Prostate gland (tissue), 2 donors: ENCODE data around the gene PDSS1.

Experiments used
- CTCF ChIP-seq, 4 experiments: fragments of 200-600 bp in 2 of 4; fragments of 450-650 bp in 2 of 4; sonication (generic) in 2 of 4; IDR thresholded peaks; 1 replicate in 3 of 4; 2 replicates in 1 of 4; pipeline ENCODE4 v1.5.1; 2016 to 2019; ENCODE audit warnings: antibody characterized with exemption in 4 of 4, mild to moderate bottlenecking in 2 of 4, moderate library complexity in 2 of 4
- POLR2AphosphoS5 ChIP-seq: sonication (generic); formaldehyde crosslinking; IDR thresholded peaks from one replicate; pipeline ENCODE4 v1.6.1; 2017; ENCODE audit warnings: antibody characterized with exemption

GRCh38 chr10:26779176-26779860 is 81.8 kb downstream of the PDSS1 start:
- TF ChIP-seq CTCF (IDR thresholded peaks at IDR 0.05) (no peak), POLR2AphosphoS5 (no peak)
